HEK293 (cell line): Measurements from ENCODE around the gene UQCR11.

Experiments
- EGR2 ChIP-seq: fragments of 450-650 bp; formaldehyde crosslinking; IDR thresholded peaks from 2 replicates; pipeline ENCODE4 v1.5.1; 2016; ENCODE audit warnings: low read depth, missing biosample characterization, missing genetic modification characterization
- GFI1B ChIP-seq: fragments of 450-650 bp; formaldehyde crosslinking; IDR thresholded peaks from 2 replicates; pipeline ENCODE4 v1.5.1; 2016; ENCODE audit warnings: missing biosample characterization, missing genetic modification characterization
- GLIS1 ChIP-seq: fragments of 450-650 bp; formaldehyde crosslinking; IDR thresholded peaks from 2 replicates; pipeline ENCODE4 v1.5.1; 2016; ENCODE audit warnings: missing biosample characterization, missing genetic modification characterization
- HOXC10 ChIP-seq: sonication (generic); formaldehyde crosslinking; IDR thresholded peaks from 2 replicates; pipeline ENCODE4 v1.8.1; 2023; ENCODE audit warnings: mild to moderate bottlenecking, missing genetic modification reagents
- IKZF3 ChIP-seq: fragments of 450-650 bp; IDR thresholded peaks from 2 replicates; pipeline ENCODE4 v1.5.0; 2018; ENCODE audit warnings: missing biosample characterization, mild to moderate bottlenecking, missing genetic modification characterization, moderate library complexity
- SP3 ChIP-seq: fragments of 450-650 bp; formaldehyde crosslinking; IDR thresholded peaks from 2 replicates; pipeline ENCODE4 v1.5.1; 2016; ENCODE audit warnings: missing biosample characterization, missing genetic modification characterization
- ZBTB1 ChIP-seq: fragments of 450-650 bp; formaldehyde crosslinking; IDR thresholded peaks from 2 replicates; pipeline ENCODE4 v1.5.1; 2016; ENCODE audit warnings: missing biosample characterization, missing genetic modification characterization
- ZNF133 ChIP-seq: fragments of 450-650 bp; formaldehyde crosslinking; IDR thresholded peaks from 2 replicates; pipeline ENCODE4 v1.5.1; 2016; ENCODE audit warnings: missing biosample characterization, missing genetic modification characterization
- ZNF140 ChIP-seq: fragments of 450-650 bp; formaldehyde crosslinking; IDR thresholded peaks from 2 replicates; pipeline ENCODE4 v1.5.1; 2016; ENCODE audit warnings: missing biosample characterization, missing genetic modification characterization
- ZNF223 ChIP-seq: fragments of 450-650 bp; formaldehyde crosslinking; IDR thresholded peaks from 2 replicates; pipeline ENCODE4 v1.5.1; 2016; ENCODE audit warnings: missing biosample characterization, missing genetic modification characterization
- ZNF311 ChIP-seq: fragments of 450-650 bp; formaldehyde crosslinking; IDR thresholded peaks from 2 replicates; pipeline ENCODE4 v1.5.1; 2017; ENCODE audit warnings: missing biosample characterization, missing genetic modification characterization, borderline replicate concordance
- ZNF335 ChIP-seq: fragments of 450-650 bp; formaldehyde crosslinking; conservative IDR thresholded peaks from 2 replicates; pipeline ENCODE4 v1.5.1; 2016; ENCODE audit warnings: missing biosample characterization, missing genetic modification characterization
- ZNF391 ChIP-seq: fragments of 450-650 bp; formaldehyde crosslinking; IDR thresholded peaks from 2 replicates; pipeline ENCODE4 v1.5.1; 2016; ENCODE audit warnings: low read depth, missing biosample characterization, missing genetic modification characterization, borderline replicate concordance
- ZNF548 ChIP-seq: fragments of 450-650 bp; formaldehyde crosslinking; IDR thresholded peaks from 2 replicates; pipeline ENCODE4 v1.5.1; 2016; ENCODE audit warnings: missing biosample characterization, missing genetic modification characterization
- ZNF560 ChIP-seq: fragments of 450-650 bp; formaldehyde crosslinking; IDR thresholded peaks from 2 replicates; pipeline ENCODE4 v1.5.1; 2017; ENCODE audit warnings: missing biosample characterization, missing genetic modification characterization, borderline replicate concordance
- ZNF561 ChIP-seq: fragments of 450-650 bp; IDR thresholded peaks from 2 replicates; pipeline ENCODE4 v1.5.1; 2018; ENCODE audit warnings: missing biosample characterization, missing genetic modification characterization, borderline replicate concordance
- ZNF626 ChIP-seq: fragments of 450-650 bp; sonication (Bioruptor Pico); formaldehyde crosslinking; IDR thresholded peaks from 2 replicates; pipeline ENCODE4 v1.5.1; 2018; ENCODE audit warnings: missing biosample characterization, missing genetic modification characterization, inconsistent platforms
- ZNF747 ChIP-seq: fragments of 450-650 bp; formaldehyde crosslinking; IDR thresholded peaks from 2 replicates; pipeline ENCODE4 v1.5.1; 2016; ENCODE audit warnings: missing biosample characterization, missing genetic modification characterization
- TF ChIP-seq, protein P1 (sequence below): fragments of 450-650 bp; formaldehyde crosslinking; IDR thresholded peaks from 2 replicates; pipeline ENCODE4 v1.5.1; 2016; ENCODE audit warnings: missing biosample characterization, missing genetic modification characterization
- TF ChIP-seq, protein P2 (sequence below): fragments of 450-650 bp; formaldehyde crosslinking; IDR thresholded peaks from 2 replicates; pipeline ENCODE4 v1.5.1; 2016; ENCODE audit warnings: missing biosample characterization, missing genetic modification characterization
- TF ChIP-seq, protein P3 (sequence below): IDR thresholded peaks from 2 replicates; pipeline ENCODE4 v1.6.1; 2011; ENCODE audit warnings: mild to moderate bottlenecking, low read depth, low read length, borderline replicate concordance
- TF ChIP-seq, protein P4 (sequence below): fragments of 450-650 bp; formaldehyde crosslinking; IDR thresholded peaks from 2 replicates; pipeline ENCODE4 v1.5.1; 2016; ENCODE audit warnings: missing biosample characterization, missing genetic modification characterization
- TF ChIP-seq, protein P5 (sequence below): fragments of 450-650 bp; formaldehyde crosslinking; IDR thresholded peaks from 2 replicates; pipeline ENCODE4 v1.5.1; 2016; ENCODE audit warnings: missing biosample characterization, missing genetic modification characterization
- TF ChIP-seq, protein P6 (sequence below): fragments of 450-650 bp; formaldehyde crosslinking; conservative IDR thresholded peaks from 2 replicates; pipeline ENCODE4 v1.5.1; 2016; ENCODE audit warnings: low read depth, missing biosample characterization, missing genetic modification characterization
- TF ChIP-seq, protein P7 (sequence below): fragments of 450-650 bp; formaldehyde crosslinking; IDR thresholded peaks from 2 replicates; pipeline ENCODE4 v1.5.1; 2017; ENCODE audit warnings: missing biosample characterization, missing genetic modification characterization

UQCR11 gene

DNA sequence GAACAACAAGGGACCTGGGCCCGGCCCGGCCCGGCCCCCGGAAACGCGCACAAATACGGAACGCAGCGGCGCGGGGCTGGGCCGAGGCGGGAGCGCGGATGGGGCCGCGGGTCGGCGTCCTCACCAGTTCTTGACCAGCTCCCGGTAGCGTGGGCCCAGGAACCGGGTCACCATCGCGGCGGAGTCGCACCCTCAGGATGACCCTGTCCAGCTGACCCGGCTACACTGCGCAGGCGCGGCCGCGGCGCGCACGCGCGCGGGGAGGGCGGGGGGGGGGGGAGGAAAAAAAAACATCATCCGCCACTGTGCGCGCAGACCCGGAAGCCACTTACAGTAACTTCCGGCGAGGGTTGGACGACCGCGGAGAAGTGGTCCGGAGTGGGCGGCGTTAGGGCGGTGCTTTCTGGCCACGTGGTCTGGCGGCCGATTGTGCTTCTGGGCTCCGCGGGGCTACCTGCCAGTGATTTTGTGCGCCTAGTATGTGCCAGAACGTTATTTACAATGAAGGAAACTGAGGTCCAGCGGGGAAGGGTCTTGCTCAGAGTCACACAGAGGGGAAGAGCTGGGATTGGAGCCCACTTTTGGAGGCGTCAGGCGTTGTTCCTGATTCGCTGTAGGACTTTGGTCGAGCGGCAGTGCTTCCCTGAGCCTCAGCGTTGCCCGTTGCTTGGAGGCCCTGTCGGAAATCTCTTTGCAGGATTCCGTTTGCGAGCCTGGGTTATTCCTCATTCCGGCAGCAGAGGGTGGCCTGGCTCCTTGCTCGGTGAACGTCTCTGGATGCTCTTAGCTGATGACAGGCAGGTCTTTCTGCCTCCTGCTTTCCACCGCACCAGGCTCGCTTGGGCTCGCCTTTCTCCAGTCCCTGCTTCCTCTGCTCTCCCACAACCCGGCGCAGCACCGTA lies at the start of gene UQCR11 (continued):
- TF ChIP-seq EGR2 (tag by site-specific recombination), result peak; percentile 36
- TF ChIP-seq, protein P1, sequence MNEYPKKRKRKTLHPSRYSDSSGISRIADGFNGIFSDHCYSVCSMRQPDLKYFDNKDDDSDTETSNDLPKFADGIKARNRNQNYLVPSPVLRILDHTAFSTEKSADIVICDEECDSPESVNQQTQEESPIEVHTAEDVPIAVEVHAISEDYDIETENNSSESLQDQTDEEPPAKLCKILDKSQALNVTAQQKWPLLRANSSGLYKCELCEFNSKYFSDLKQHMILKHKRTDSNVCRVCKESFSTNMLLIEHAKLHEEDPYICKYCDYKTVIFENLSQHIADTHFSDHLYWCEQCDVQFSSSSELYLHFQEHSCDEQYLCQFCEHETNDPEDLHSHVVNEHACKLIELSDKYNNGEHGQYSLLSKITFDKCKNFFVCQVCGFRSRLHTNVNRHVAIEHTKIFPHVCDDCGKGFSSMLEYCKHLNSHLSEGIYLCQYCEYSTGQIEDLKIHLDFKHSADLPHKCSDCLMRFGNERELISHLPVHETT (tag by site-specific recombination), result no peak; the same call in 1 of the 2 replicates
- TF ChIP-seq, protein P2, sequence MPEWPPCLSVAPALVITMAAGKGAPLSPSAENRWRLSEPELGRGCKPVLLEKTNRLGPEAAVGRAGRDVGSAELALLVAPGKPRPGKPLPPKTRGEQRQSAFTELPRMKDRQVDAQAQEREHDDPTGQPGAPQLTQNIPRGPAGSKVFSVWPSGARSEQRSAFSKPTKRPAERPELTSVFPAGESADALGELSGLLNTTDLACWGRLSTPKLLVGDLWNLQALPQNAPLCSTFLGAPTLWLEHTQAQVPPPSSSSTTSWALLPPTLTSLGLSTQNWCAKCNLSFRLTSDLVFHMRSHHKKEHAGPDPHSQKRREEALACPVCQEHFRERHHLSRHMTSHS, result no peak
- TF ChIP-seq ZNF133 (tag by site-specific recombination), result no peak
- TF ChIP-seq HOXC10 (CRISPR knock-in tag), result no peak
- TF ChIP-seq, protein P3, sequence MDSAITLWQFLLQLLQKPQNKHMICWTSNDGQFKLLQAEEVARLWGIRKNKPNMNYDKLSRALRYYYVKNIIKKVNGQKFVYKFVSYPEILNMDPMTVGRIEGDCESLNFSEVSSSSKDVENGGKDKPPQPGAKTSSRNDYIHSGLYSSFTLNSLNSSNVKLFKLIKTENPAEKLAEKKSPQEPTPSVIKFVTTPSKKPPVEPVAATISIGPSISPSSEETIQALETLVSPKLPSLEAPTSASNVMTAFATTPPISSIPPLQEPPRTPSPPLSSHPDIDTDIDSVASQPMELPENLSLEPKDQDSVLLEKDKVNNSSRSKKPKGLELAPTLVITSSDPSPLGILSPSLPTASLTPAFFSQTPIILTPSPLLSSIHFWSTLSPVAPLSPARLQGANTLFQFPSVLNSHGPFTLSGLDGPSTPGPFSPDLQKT, result no peak; the same call in 1 of the 2 replicates
- TF ChIP-seq ZNF311 (tag by site-specific recombination), result no peak
- TF ChIP-seq, protein P4, sequence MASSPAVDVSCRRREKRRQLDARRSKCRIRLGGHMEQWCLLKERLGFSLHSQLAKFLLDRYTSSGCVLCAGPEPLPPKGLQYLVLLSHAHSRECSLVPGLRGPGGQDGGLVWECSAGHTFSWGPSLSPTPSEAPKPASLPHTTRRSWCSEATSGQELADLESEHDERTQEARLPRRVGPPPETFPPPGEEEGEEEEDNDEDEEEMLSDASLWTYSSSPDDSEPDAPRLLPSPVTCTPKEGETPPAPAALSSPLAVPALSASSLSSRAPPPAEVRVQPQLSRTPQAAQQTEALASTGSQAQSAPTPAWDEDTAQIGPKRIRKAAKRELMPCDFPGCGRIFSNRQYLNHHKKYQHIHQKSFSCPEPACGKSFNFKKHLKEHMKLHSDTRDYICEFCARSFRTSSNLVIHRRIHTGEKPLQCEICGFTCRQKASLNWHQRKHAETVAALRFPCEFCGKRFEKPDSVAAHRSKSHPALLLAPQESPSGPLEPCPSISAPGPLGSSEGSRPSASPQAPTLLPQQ, result peak; percentile 60
- no peak for TF ChIP-seq ZNF548 (tag by site-specific recombination)
- peak; percentile 74 for TF ChIP-seq IKZF3 (tag by site-specific recombination)
- TF ChIP-seq SP3 (tag by site-specific recombination), result peak; percentile 72
- no peak for TF ChIP-seq ZNF223 (tag by site-specific recombination)
- no peak for TF ChIP-seq ZBTB1
- no peak for TF ChIP-seq ZNF747
- peak; percentile 41; the same call in 1 of the 2 replicates for TF ChIP-seq ZNF391
- peak; percentile 35; the same call in 1 of the 2 replicates for TF ChIP-seq ZNF561 (tag by site-specific recombination)
- 0 out of 2 replicates have a peak, but pooled peaks have one; percentile 34 for TF ChIP-seq GFI1B (tag by site-specific recombination)
- TF ChIP-seq, protein P5, sequence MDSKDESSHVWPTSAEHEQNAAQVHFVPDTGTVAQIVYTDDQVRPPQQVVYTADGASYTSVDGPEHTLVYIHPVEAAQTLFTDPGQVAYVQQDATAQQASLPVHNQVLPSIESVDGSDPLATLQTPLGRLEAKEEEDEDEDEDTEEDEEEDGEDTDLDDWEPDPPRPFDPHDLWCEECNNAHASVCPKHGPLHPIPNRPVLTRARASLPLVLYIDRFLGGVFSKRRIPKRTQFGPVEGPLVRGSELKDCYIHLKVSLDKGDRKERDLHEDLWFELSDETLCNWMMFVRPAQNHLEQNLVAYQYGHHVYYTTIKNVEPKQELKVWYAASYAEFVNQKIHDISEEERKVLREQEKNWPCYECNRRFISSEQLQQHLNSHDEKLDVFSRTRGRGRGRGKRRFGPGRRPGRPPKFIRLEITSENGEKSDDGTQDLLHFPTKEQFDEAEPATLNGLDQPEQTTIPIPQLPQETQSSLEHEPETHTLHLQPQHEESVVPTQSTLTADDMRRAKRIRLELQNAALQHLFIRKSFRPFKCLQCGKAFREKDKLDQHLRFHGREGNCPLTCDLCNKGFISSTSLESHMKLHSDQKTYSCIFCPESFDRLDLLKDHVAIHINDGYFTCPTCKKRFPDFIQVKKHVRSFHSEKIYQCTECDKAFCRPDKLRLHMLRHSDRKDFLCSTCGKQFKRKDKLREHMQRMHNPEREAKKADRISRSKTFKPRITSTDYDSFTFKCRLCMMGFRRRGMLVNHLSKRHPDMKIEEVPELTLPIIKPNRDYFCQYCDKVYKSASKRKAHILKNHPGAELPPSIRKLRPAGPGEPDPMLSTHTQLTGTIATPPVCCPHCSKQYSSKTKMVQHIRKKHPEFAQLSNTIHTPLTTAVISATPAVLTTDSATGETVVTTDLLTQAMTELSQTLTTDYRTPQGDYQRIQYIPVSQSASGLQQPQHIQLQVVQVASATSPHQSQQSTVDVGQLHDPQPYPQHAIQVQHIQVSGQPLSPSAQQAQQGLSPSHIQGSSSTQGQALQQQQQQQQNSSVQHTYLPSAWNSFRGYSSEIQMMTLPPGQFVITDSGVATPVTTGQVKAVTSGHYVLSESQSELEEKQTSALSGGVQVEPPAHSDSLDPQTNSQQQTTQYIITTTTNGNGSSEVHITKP (tag by site-specific recombination), result peak; percentile 60
- TF ChIP-seq, protein P6, sequence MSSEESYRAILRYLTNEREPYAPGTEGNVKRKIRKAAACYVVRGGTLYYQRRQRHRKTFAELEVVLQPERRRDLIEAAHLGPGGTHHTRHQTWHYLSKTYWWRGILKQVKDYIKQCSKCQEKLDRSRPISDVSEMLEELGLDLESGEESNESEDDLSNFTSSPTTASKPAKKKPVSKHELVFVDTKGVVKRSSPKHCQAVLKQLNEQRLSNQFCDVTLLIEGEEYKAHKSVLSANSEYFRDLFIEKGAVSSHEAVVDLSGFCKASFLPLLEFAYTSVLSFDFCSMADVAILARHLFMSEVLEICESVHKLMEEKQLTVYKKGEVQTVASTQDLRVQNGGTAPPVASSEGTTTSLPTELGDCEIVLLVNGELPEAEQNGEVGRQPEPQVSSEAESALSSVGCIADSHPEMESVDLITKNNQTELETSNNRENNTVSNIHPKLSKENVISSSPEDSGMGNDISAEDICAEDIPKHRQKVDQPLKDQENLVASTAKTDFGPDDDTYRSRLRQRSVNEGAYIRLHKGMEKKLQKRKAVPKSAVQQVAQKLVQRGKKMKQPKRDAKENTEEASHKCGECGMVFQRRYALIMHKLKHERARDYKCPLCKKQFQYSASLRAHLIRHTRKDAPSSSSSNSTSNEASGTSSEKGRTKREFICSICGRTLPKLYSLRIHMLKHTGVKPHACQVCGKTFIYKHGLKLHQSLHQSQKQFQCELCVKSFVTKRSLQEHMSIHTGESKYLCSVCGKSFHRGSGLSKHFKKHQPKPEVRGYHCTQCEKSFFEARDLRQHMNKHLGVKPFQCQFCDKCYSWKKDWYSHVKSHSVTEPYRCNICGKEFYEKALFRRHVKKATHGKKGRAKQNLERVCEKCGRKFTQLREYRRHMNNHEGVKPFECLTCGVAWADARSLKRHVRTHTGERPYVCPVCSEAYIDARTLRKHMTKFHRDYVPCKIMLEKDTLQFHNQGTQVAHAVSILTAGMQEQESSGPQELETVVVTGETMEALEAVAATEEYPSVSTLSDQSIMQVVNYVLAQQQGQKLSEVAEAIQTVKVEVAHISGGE (tag by site-specific recombination), result peak; percentile 91
- no peak for TF ChIP-seq ZNF560 (tag by site-specific recombination)
- TF ChIP-seq ZNF626 (tag by site-specific recombination), result no peak
- TF ChIP-seq ZNF335, result peak; percentile 99
- TF ChIP-seq ZNF140 (tag by site-specific recombination), result no peak
- TF ChIP-seq, protein P7, sequence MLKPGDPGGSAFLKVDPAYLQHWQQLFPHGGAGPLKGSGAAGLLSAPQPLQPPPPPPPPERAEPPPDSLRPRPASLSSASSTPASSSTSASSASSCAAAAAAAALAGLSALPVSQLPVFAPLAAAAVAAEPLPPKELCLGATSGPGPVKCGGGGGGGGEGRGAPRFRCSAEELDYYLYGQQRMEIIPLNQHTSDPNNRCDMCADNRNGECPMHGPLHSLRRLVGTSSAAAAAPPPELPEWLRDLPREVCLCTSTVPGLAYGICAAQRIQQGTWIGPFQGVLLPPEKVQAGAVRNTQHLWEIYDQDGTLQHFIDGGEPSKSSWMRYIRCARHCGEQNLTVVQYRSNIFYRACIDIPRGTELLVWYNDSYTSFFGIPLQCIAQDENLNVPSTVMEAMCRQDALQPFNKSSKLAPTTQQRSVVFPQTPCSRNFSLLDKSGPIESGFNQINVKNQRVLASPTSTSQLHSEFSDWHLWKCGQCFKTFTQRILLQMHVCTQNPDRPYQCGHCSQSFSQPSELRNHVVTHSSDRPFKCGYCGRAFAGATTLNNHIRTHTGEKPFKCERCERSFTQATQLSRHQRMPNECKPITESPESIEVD, result no peak
- peak; percentile 66; the same call in 1 of the 2 replicates for TF ChIP-seq GLIS1 (tag by site-specific recombination)
